NCI-H1048 (cell line): ENCODE data around the gene TUT1.

Experiments
- DNase-seq: peaks from one replicate; lab custom pipeline; 2025; lab: John Stamatoyannopoulos, UW

The TUT1 gene

GRCh38 chr11:62540804-62541701 is 50.3 kb downstream of the TUT1 start:
- DNase-seq: no peak

DNA sequence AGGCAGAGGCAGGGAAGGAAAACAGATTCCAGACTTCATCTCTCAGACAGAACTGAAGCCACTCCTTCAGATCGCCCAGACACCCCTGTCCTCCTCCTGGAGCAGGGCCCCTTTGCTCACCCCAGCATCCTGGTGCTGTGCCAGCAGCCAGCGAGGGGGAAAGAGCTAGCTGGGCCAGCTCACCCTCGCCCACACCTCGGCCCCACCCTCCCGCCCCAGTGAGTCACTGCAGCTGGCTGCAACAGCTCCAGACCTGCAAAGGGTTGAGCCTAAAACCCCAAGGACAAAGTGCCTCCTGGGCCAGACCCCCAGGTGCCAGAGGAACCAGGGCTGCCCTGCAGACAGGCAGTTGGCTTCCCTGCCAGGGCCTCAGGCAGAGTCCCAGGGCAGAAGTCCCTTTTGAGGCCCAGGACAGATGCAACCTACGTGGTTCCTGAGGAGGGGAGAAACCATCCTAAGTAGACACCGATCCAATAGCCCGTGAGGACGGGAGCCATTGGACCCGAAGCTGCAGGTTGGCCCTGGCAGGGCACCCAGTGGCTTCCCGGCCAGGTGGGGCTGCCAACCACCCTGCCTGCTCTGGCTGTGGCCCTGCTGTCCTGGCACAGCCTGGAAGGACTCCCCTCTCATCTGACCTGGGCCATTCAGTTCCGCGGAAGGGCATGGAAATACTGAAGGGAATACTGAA is 51.9 kb downstream of the TUT1 start:
- DNase-seq: no peak

- no peak for DNase-seq
These were observed 52.7 kb downstream of the TUT1 start for GRCh38 chr11:62538470-62539237.

DNA sequence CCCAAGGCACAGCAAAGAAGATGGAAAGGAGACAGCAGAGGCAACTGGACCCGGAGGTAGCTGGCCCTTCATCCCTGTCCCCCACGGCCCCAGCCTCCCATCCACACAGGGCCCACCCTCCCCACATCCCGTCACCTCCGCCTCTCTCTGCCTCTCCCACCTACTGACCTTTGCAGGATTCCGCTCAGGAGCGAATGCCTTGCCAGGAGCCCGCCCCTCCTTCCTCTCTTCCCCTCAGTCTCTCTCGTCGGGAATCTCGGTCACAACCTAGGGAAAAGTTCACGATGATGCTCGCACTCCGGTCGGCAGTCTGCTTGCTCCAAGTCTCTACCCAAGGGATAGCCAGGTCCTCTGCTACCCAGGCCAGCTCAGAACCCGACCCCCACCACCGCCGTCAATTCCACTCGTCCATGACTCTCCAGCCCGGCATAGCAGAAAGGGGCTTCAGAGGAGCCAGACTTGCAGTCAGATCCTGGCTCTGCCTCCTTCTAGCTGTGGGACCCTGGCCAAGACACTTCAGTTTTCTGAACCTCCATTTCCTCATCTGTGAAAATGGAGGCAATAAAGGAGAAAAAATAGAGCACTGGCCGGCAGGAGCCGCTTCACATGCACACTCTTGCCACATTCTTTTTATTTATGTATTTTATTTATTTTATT is 54.9 kb downstream of the TUT1 start:
- DNase-seq: no peak

DNA sequence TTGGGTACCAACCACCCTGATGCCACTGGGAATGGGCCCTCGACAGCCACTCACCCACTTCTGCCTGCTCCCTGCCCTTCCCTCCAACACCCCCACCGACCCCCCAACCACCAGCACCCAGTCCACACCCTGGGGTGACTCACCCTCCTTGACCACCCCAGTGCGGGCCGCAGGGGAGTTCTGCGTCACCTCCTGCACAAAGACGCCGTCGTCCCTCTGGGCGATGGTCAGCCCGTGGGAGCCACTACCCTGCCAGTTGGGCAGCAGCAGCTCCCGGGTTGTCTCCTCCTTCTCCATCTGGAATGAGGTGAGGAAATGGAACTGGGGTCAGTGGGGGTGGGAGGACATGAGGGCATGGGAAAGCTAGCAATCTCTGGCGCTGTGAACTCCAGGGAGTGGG is 55.5 kb downstream of the TUT1 start:
- no peak for DNase-seq

DNA sequence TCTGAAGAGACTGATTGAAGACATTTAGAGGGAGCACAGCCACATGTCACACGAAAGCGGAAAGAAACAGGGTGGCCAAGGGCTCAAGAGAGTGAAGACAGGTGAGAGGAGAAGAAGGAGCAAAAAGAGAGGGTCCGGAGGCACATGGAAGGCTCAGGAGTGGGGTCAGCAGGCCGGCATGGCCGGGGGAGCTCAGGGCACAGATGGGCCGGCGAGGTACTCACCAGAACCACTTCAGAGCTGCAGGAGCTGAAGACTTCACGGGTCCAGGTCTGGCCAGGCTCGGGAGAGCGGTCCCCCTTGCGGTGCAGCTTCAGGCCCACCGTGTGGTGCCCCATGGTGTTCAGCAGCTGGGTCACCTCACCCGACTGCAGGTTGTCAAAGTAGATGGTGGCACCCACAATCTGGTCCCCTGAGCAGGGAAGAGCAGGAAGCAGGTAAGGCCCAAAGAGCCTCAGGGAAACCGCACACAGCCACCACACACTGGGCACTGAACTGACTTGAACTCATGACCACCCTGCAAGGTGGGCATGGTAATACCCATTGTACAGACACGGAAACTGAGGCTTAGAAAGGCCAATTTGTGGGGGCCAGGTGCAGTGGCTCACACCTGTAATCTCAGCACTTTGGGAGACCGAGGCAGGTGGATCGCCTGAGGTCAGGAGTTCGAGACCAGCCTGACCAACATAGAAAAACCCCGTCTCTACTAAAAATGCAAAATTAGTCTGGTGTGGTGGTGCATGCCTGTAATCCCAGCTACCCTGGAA is 56.4 kb downstream of the TUT1 start:
- DNase-seq: no peak

GRCh38 chr11:62532096-62532495 is 59.2 kb downstream of the TUT1 start:
- DNase-seq: no peak
